Measurements from ENCODE around the gene PRXL2B.

DNA sequence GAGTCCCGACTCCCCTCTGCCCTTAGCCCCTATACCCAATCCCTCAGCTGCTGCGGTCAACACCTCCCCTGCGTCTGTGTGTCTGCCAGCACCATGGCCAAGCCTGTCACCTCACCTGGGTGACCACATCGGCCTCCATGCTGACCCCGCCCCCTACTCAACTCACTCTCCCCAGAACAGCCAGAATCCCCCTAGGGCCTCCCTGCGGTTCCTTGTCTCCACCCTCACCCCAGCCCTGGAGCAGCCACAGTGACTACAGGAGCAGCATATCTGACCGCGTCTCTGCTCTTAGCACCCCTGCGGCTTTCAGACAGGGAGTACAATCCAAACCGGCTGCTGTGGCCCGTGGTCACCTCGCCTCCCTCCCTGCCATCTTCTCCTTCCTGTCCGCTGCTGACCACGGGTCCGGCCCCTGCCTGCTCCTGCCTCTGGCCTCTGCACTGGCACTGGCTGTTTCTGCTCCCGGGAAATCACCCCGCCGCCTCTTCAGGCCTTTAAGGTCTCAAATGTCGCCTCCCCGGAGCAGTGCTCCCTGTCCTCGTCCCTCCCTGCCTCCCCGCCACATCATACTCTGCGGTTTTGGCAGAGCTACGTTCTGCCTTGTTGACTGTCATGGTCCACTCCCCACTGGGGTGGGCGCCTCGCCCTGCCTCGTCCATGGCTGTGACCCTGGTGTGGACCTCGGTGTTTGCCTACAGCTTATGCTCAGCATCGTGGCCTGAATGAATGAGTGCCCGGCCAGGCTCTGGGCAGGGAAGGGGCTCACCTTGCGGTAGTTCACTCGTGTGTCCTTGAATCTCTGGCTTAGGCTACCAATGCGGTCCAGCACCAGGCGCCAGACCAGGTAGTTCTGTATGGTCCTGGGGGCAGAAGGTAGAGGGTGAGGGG, 11.1 kb downstream of the PRXL2B start:
- TF ChIP-seq CTCF (IDR thresholded peaks at IDR 0.05): no peak
- TF ChIP-seq POLR2A (IDR thresholded peaks at IDR 0.05): no peak
